Activated CD8-positive, alpha-beta memory T cell treated with anti-CD3 and anti-CD28 coated beads for 24 hours (primary cell): Measurements from ENCODE around the gene FADS6.

Source experiments
- DNase-seq: peaks from one replicate; pipeline ENCODE4 v3.0.0-alpha.2; 2020

Gene FADS6

GRCh38 chr17:74851612-74852236 lies 41.7 kb downstream of the FADS6 start:
- DNase-seq, result no peak

GRCh38 chr17:74850914-74851313 lies 42.5 kb downstream of the FADS6 start:
- no peak for DNase-seq

GRCh38 chr17:74850310-74850709 lies 43.1 kb downstream of the FADS6 start:
- DNase-seq, result no peak

- no peak for DNase-seq
Observed at GRCh38 chr17:74848656-74849399, 44.6 kb downstream of the FADS6 start.

GRCh38 chr17:74846621-74847020 lies 46.8 kb downstream of the FADS6 start:
- no peak for DNase-seq

- no peak for DNase-seq
Observed at GRCh38 chr17:74843352-74843627, 50.1 kb downstream of the FADS6 start.

GRCh38 chr17:74842599-74843351 lies 50.7 kb downstream of the FADS6 start:
- DNase-seq, result no peak

- DNase-seq, result no peak
Observed at GRCh38 chr17:74842146-74842598, 51.3 kb downstream of the FADS6 start.

GRCh38 chr17:74840989-74841666 lies 52.3 kb downstream of the FADS6 start:
- DNase-seq, result no peak

- no peak for DNase-seq
Observed at GRCh38 chr17:74839990-74840852, 53.2 kb downstream of the FADS6 start.

- DNase-seq, result no peak
Observed at GRCh38 chr17:74838274-74838673, 55.2 kb downstream of the FADS6 start.

- DNase-seq, result no peak
Observed at GRCh38 chr17:74836691-74837467, 56.6 kb downstream of the FADS6 start.

GRCh38 chr17:74836191-74836590 lies 57.2 kb downstream of the FADS6 start:
- no peak for DNase-seq

- DNase-seq, result no peak
Observed at GRCh38 chr17:74833501-74834377, 59.7 kb downstream of the FADS6 start.

GRCh38 chr17:74832421-74832820 lies 61.0 kb downstream of the FADS6 start:
- DNase-seq, result no peak

GRCh38 chr17:74831444-74832146 lies 61.8 kb downstream of the FADS6 start:
- no peak for DNase-seq

- no peak for DNase-seq
Observed at GRCh38 chr17:74830861-74831260, 62.6 kb downstream of the FADS6 start.

GRCh38 chr17:74827800-74828199 lies 65.6 kb downstream of the FADS6 start:
- no peak for DNase-seq
